Upper lobe of right lung (tissue), 1 donor: ENCODE results near the gene DNAI4. TPM values are rescaled to one million over a fixed set of nuclear protein-coding genes. Genes with fewer than 3 reads are reported as not detected.

Experiments
- ATAC-seq: fragments of 200-7000 bp; cut with Tn5 transposase; one replicate; pipeline ENCODE4 v1.9.1; 2020; ENCODE audit warnings: mild to moderate bottlenecking, moderate library complexity
- DNase-seq: peaks from one replicate; pipeline ENCODE4 v3.0.0-alpha.2; 2020
- H3K27ac ChIP-seq: fragments of 200-600 bp; one replicate; pipeline ENCODE4 v1.8.0; 2022
- H3K27me3 ChIP-seq: fragments of 200-600 bp; one replicate; pipeline ENCODE4 v1.8.0; 2022; ENCODE audit warnings: mild to moderate bottlenecking
- H3K36me3 ChIP-seq: fragments of 200-600 bp; one replicate; pipeline ENCODE4 v1.8.0; 2022
- H3K4me1 ChIP-seq: fragments of 200-600 bp; one replicate; pipeline ENCODE4 v1.8.0; 2022
- H3K4me3 ChIP-seq: fragments of 200-600 bp; one replicate; pipeline ENCODE4 v1.8.0; 2022; ENCODE audit warnings: mild to moderate bottlenecking
- H3K9me3 ChIP-seq: fragments of 200-600 bp; one replicate; pipeline ENCODE4 v1.8.0; 2022
- intact Hi-C: fragments of 100-400 bp; cut with DNase I; formaldehyde crosslinking; loops from one replicate; pipeline ENCODE4 v1.11.0; 2022
- total RNA-seq: library from RNA; stranded (reverse); fragmentation: NEBNext Ultra II Directional; extraction: Animal tissue kit (Norgen Biotek cat#: 25700); gene quantifications from one replicate; pipeline ENCODE4 v1.2.1, GENCODE V29; 2021
- TF ChIP-seq, protein P1 (sequence below): fragments of 200-600 bp; IDR thresholded peaks from one replicate; pipeline ENCODE4 v1.8.0; 2022; ENCODE audit warnings: antibody characterized with exemption
- donor health status: DM: no; HTN: yes; CAD: no; lungs with severe emphysema.

The DNAI4 gene
- total RNA-seq, 1 donor from 2014 or later = 10.2 TPM

DNA sequence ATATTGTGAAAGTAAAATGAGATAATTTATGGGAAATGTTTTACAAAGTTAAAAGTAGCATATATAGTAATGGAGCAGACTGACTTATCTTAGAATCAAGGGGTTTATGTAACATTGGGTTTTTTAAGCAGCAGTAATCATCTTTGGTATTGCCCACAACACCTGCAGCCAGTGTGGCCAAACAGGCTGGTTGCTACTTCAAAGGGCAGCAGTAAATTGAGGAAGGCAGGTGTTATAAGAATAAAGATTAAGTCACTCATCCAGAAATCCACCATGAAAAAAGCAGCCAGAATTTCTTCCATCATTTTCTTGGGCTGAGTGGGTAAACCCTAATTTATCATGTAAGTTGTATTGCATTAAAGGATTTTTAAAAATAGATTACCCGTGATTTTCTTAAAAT, 155.7 kb downstream of the DNAI4 start:
- no peak overlapping the region for H3K27ac ChIP-seq
- no peak for ATAC-seq
- no peaks in the 10 kb centered on the region for H3K36me3 ChIP-seq
- H3K4me1 ChIP-seq = no peaks in the 10 kb centered on the region
- no peak overlapping the region for H3K4me3 ChIP-seq
- no peak for DNase-seq
- H3K27me3 ChIP-seq = no peaks in the 10 kb centered on the region
- intact Hi-C loops = no loop called here
- TF ChIP-seq, protein P1, sequence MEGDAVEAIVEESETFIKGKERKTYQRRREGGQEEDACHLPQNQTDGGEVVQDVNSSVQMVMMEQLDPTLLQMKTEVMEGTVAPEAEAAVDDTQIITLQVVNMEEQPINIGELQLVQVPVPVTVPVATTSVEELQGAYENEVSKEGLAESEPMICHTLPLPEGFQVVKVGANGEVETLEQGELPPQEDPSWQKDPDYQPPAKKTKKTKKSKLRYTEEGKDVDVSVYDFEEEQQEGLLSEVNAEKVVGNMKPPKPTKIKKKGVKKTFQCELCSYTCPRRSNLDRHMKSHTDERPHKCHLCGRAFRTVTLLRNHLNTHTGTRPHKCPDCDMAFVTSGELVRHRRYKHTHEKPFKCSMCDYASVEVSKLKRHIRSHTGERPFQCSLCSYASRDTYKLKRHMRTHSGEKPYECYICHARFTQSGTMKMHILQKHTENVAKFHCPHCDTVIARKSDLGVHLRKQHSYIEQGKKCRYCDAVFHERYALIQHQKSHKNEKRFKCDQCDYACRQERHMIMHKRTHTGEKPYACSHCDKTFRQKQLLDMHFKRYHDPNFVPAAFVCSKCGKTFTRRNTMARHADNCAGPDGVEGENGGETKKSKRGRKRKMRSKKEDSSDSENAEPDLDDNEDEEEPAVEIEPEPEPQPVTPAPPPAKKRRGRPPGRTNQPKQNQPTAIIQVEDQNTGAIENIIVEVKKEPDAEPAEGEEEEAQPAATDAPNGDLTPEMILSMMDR = no peak
- H3K9me3 ChIP-seq = no peaks in the 10 kb centered on the region

DNA sequence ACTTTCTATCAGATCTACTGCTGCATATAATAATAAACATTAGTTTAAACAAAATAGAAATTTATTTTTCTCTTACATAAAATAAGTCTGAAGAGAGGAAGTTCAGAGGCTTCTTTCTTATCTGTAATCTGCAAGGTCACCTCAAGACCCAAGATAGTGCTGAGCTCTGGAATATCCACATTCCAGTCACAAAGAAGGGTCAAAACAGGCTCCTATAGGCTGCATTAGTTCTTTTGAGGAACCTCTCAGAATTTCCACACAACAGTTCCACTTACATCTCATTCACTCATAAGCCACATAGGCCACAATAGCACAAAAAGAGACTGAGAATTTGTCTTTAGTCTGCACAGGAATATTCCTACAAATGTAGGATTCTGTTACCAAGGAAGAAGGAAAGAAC, 157.0 kb downstream of the DNAI4 start:
- DNase-seq (no peak), ATAC-seq (no peak)
- H3K4me1 ChIP-seq = no peaks in the 10 kb centered on the region
- no peaks in the 10 kb centered on the region for H3K27me3 ChIP-seq
- H3K36me3 ChIP-seq = no peaks in the 10 kb centered on the region
- no peak overlapping the region for H3K27ac ChIP-seq
- H3K4me3 ChIP-seq = no peak overlapping the region
- no peaks in the 10 kb centered on the region for H3K9me3 ChIP-seq
- TF ChIP-seq, protein P1 = no peak
- intact Hi-C loops = no loop called here

DNA sequence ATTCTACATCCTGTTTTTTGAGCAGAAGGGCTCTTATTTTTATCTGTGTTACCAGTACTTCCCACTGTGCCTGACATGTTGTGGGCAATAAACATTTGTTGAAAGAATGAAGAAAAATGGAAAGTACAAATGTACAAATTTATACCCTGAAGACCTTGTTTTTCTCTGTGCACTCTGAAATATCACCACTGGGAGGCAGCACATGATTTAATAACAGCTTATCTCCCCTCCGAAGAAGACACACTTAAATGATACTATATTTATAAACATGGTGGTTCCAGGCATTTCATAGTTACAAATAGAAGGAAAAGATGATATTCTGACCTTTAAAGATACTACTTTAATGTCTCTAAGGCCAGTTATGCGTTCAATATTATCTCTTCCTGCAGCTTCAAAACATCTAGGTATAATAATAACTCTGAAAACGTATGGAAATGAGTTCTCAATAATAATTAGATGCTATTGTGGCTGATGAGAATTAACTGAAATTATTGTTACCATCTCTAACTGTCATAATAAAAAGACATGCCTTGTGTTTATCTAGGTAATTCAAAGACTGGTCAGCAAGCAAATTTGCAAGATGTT, 159.6 kb downstream of the DNAI4 start:
- Histone ChIP-seq H3K4me1 (no peaks in the 10 kb centered on the region), H3K36me3 (no peaks in the 10 kb centered on the region), H3K4me3 (no peak overlapping the region), H3K9me3 (no peaks in the 10 kb centered on the region), H3K27ac (no peak overlapping the region), H3K27me3 (no peaks in the 10 kb centered on the region)
- TF ChIP-seq, protein P1 = peak; percentile 80
- ATAC-seq = peak; percentile 71
- intact Hi-C loops = no loop called here
- DNase-seq = no peak

Other genes starting within 250 kb of the DNAI4 start
- gene DYNLT5, start 172.4 kb downstream of the DNAI4 start, total RNA-seq = 3.3 TPM
- not detected for gene INSL5, start 123.6 kb downstream of the DNAI4 start, total RNA-seq
- 43.8 TPM for gene MIER1, start 134 bp upstream of the DNAI4 start, total RNA-seq
- gene SLC35D1, start 129.3 kb upstream of the DNAI4 start, total RNA-seq = 6.3 TPM
- gene C1orf141, start 210.1 kb upstream of the DNAI4 start, total RNA-seq = not detected
- 0.20 TPM for gene IL23R, start 241.6 kb upstream of the DNAI4 start, total RNA-seq